ENCODE results near the gene PDGFC. TPM values are rescaled to one million over a fixed set of nuclear protein-coding genes. Genes with fewer than 3 reads are reported as not detected.

PDGFC gene
- total and polyA plus RNA-seq, 9 donors, result 18.6 to 58.0 (median 36.2) TPM

GRCh38 chr4:156998500-156999174 lies 27.0 kb upstream of the PDGFC start:
- WGBS, 3 donors, result 66 to 79% (median 74%) methylated on average over 1 of the region's 1 CpG
- intact Hi-C loops (cut with DNase I), result no loop called here
- DNase-seq, result no peak
- Histone ChIP-seq H3K9me3 (peaks cover 0 to 8% of the 10 kb centered on the region in 2 donors), H3K4me1 (ENCODE audit: insufficient read depth) (peaks cover 1% of the 10 kb centered on the region), H3K27me3 (no peaks in the 10 kb centered on the region), H3K4me3 (no peak overlapping the region), H3K36me3 (no peaks in the 10 kb centered on the region), H3K27ac (no peak overlapping the region)
- TF ChIP-seq POLR2A (IDR thresholded peaks at IDR 0.05) (no peak), EP300 (IDR thresholded peaks at IDR 0.05) (no peak)
- TF ChIP-seq, protein P1, sequence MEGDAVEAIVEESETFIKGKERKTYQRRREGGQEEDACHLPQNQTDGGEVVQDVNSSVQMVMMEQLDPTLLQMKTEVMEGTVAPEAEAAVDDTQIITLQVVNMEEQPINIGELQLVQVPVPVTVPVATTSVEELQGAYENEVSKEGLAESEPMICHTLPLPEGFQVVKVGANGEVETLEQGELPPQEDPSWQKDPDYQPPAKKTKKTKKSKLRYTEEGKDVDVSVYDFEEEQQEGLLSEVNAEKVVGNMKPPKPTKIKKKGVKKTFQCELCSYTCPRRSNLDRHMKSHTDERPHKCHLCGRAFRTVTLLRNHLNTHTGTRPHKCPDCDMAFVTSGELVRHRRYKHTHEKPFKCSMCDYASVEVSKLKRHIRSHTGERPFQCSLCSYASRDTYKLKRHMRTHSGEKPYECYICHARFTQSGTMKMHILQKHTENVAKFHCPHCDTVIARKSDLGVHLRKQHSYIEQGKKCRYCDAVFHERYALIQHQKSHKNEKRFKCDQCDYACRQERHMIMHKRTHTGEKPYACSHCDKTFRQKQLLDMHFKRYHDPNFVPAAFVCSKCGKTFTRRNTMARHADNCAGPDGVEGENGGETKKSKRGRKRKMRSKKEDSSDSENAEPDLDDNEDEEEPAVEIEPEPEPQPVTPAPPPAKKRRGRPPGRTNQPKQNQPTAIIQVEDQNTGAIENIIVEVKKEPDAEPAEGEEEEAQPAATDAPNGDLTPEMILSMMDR (IDR thresholded peaks at IDR 0.05), result no peak

GRCh38 chr4:156992943-156993342 lies 21.3 kb upstream of the PDGFC start:
- TF ChIP-seq POLR2A (IDR thresholded peaks at IDR 0.05) (no peak), EP300 (IDR thresholded peaks at IDR 0.05) (no peak)
- TF ChIP-seq, protein P1 (IDR thresholded peaks at IDR 0.05), result no peak
- Histone ChIP-seq H3K4me3 (no peak overlapping the region), H3K9me3 (peaks cover 0 to 8% of the 10 kb centered on the region in 2 donors), H3K4me1 (ENCODE audit: insufficient read depth) (no peaks in the 10 kb centered on the region), H3K27me3 (no peaks in the 10 kb centered on the region), H3K36me3 (no peaks in the 10 kb centered on the region), H3K27ac (no peak overlapping the region)
- DNase-seq, result no peak
- 28 to 60% (median 48%) methylated on average over 2 of the region's 2 CpGs for WGBS, 3 donors
- intact Hi-C loops (cut with DNase I), result no loop called here

DNA sequence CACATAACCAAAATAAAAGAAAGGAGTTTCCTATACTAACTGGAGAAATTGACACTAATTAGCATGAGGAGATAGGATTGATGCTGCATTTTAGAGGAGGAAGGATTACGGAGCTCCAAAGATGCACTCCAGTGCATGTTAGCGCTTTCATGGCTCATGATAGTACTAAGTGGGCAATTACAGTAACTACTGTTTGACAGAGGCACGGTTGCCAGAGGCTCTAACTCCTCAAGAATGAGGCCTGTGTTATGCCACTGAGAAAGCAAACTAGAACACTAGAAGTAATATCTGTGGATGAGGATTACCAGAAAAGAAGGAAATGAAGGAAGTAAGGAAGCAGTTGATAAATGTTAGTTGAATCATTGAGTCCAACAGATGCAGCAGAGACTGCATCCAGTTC lies 19.6 kb upstream of the PDGFC start:
- WGBS, 3 donors, result 89 to 94% (median 92%) methylated on average over 3 of the region's 3 CpGs
- Histone ChIP-seq H3K4me3 (no peak overlapping the region), H3K36me3 (no peaks in the 10 kb centered on the region), H3K27ac (no peak overlapping the region), H3K4me1 (ENCODE audit: insufficient read depth) (no peaks in the 10 kb centered on the region), H3K27me3 (no peaks in the 10 kb centered on the region), H3K9me3 (no peaks in the 10 kb centered on the region)
- intact Hi-C loops (cut with DNase I), result no loop called here
- TF ChIP-seq POLR2A (IDR thresholded peaks at IDR 0.05) (no peak), EP300 (IDR thresholded peaks at IDR 0.05) (no peak)
- TF ChIP-seq, protein P1 (IDR thresholded peaks at IDR 0.05), result no peak
- DNase-seq, result no peak

- H3K27ac ChIP-seq, result no peak overlapping the region
- intact Hi-C loops (cut with DNase I), result no loop called here
- DNase-seq, result no peak
- no peak overlapping the region for H3K4me3 ChIP-seq
- H3K27me3 ChIP-seq, result no peaks in the 10 kb centered on the region
- no peak for TF ChIP-seq POLR2A (IDR thresholded peaks at IDR 0.05)
- TF ChIP-seq, protein P1 (IDR thresholded peaks at IDR 0.05), result no peak
- no peak for TF ChIP-seq EP300 (IDR thresholded peaks at IDR 0.05)
- no peaks in the 10 kb centered on the region for H3K4me1 ChIP-seq (ENCODE audit: insufficient read depth)
- 38 to 68% (median 54%) methylated on average over 1 of the region's 1 CpG for WGBS, 3 donors
- H3K9me3 ChIP-seq, result no peaks in the 10 kb centered on the region
- H3K36me3 ChIP-seq, result no peaks in the 10 kb centered on the region
Observed at GRCh38 chr4:156983366-156983765, 11.8 kb upstream of the PDGFC start.
